Fibroblast of skin of back (primary cell): ENCODE measurements around the gene ANKS3.

ENCODE experiments used
- DNase-seq: peaks from one replicate; pipeline ENCODE4 v3.0.0-alpha.2; 2013

ANKS3 gene

GRCh38 chr16:4684058-4684715 is 49.9 kb downstream of the ANKS3 start:
- DNase-seq = no peak

GRCh38 chr16:4683255-4684057 is 50.6 kb downstream of the ANKS3 start:
- no peak for DNase-seq

GRCh38 chr16:4682616-4683254 is 51.3 kb downstream of the ANKS3 start:
- DNase-seq = no peak

GRCh38 chr16:4682084-4682591 is 51.9 kb downstream of the ANKS3 start:
- DNase-seq = no peak

GRCh38 chr16:4681471-4682083 is 52.5 kb downstream of the ANKS3 start:
- DNase-seq = no peak

GRCh38 chr16:4680673-4681470 is 53.2 kb downstream of the ANKS3 start:
- no peak for DNase-seq

- DNase-seq = no peak
Observed at GRCh38 chr16:4679850-4680636, 54.0 kb downstream of the ANKS3 start.

GRCh38 chr16:4679156-4679849 is 54.8 kb downstream of the ANKS3 start:
- DNase-seq = no peak

GRCh38 chr16:4678596-4678995 is 55.5 kb downstream of the ANKS3 start:
- no peak for DNase-seq

- no peak for DNase-seq
Observed at GRCh38 chr16:4677994-4678393, 56.1 kb downstream of the ANKS3 start.

- DNase-seq = no peak
Observed at GRCh38 chr16:4677390-4677789, 56.7 kb downstream of the ANKS3 start.

GRCh38 chr16:4676831-4677230 is 57.2 kb downstream of the ANKS3 start:
- no peak for DNase-seq

GRCh38 chr16:4675864-4676786 is 57.9 kb downstream of the ANKS3 start:
- DNase-seq = no peak

GRCh38 chr16:4674926-4675530 is 59.0 kb downstream of the ANKS3 start:
- no peak for DNase-seq

- DNase-seq = no peak
Observed at GRCh38 chr16:4673387-4674046, 60.6 kb downstream of the ANKS3 start.

GRCh38 chr16:4668313-4668960 is 65.6 kb downstream of the ANKS3 start:
- DNase-seq = no peak

GRCh38 chr16:4667203-4667963 is 66.7 kb downstream of the ANKS3 start:
- DNase-seq = no peak
